Esophagus muscularis mucosa (tissue), 3 donors: ENCODE data around the gene EXOSC10.

Source experiments
- EP300 ChIP-seq: sonication (generic); formaldehyde crosslinking; IDR thresholded peaks from one replicate; pipeline ENCODE4 v1.6.1; 2017; ENCODE audit warnings: antibody characterized with exemption
- TF ChIP-seq, protein P1 (sequence below), 3 experiments: fragments of 200-600 bp in 2 of 3; fragments of 450-650 bp in 1 of 3; sonication (generic) in 2 of 3; IDR thresholded peaks; one replicate each; pipeline ENCODE4 v1.5.1; 2017 to 2019; ENCODE audit warnings: antibody characterized with exemption in 3 of 3, mild to moderate bottlenecking in 2 of 3, moderate library complexity in 1 of 3

DNA sequence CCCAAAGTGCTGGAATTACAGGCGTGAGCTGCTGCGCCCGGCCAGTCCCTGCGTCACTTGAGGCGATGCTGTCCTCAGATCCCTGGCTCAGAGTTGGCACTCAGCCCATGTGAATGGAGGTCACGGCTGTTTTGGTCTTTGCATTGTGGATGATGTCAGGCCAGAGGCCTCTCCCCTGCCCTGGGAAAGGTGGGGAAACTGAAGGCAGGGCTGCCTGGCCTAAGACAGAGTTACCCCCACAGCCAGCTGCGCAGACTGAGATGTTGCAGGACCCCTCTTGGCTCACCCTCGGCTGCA, 53.5 kb downstream of the EXOSC10 start:
- no peak for TF ChIP-seq EP300
- TF ChIP-seq, protein P1, sequence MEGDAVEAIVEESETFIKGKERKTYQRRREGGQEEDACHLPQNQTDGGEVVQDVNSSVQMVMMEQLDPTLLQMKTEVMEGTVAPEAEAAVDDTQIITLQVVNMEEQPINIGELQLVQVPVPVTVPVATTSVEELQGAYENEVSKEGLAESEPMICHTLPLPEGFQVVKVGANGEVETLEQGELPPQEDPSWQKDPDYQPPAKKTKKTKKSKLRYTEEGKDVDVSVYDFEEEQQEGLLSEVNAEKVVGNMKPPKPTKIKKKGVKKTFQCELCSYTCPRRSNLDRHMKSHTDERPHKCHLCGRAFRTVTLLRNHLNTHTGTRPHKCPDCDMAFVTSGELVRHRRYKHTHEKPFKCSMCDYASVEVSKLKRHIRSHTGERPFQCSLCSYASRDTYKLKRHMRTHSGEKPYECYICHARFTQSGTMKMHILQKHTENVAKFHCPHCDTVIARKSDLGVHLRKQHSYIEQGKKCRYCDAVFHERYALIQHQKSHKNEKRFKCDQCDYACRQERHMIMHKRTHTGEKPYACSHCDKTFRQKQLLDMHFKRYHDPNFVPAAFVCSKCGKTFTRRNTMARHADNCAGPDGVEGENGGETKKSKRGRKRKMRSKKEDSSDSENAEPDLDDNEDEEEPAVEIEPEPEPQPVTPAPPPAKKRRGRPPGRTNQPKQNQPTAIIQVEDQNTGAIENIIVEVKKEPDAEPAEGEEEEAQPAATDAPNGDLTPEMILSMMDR (IDR thresholded peaks at IDR 0.05): no peak
